Heart right ventricle (tissue), 16 donors: ENCODE results near the gene GADL1. TPM values are rescaled to one million over a fixed set of nuclear protein-coding genes. Genes with fewer than 3 reads are reported as not detected.

Experiments used
- ATAC-seq, 8 donors: fragments of 200-7000 bp; cut with Tn5 transposase; one replicate each; pipeline ENCODE4 v1.9.1; 2020; ENCODE audit warnings: mild to moderate bottlenecking in 8 of 8, moderate library complexity in 8 of 8, moderate number of reproducible peaks in 1 of 8
- DNase-seq, 2 donors: peaks; one replicate each; pipeline ENCODE4 v3.0.0-alpha.2; 2020
- H3K27ac ChIP-seq, 10 donors: fragments of 200-600 bp; sonication (generic) in 2 of 10; one replicate each; pipeline versions ENCODE4 v1.5.0 to v1.8.0; 2020 to 2022; ENCODE audit warnings: mild to moderate bottlenecking in 3 of 10
- H3K27me3 ChIP-seq, 7 donors: fragments of 200-600 bp; one replicate each; pipeline ENCODE4 v1.8.0; 2021 to 2022; ENCODE audit warnings: mild to moderate bottlenecking in 2 of 7
- H3K36me3 ChIP-seq, 9 donors: fragments of 200-600 bp; sonication (generic) in 1 of 9; one replicate each; pipeline versions ENCODE4 v1.5.0 to v1.8.0; 2020 to 2022; ENCODE audit warnings: mild to moderate bottlenecking in 2 of 9
- H3K4me1 ChIP-seq, 9 donors: fragments of 200-600 bp; sonication (generic) in 1 of 9; one replicate each; pipeline versions ENCODE4 v1.5.0 to v1.8.0; 2020 to 2022; ENCODE audit warnings: mild to moderate bottlenecking in 4 of 9
- H3K4me3 ChIP-seq, 10 donors: fragments of 200-600 bp; sonication (generic) in 2 of 10; one replicate each; pipeline versions ENCODE4 v1.5.0 to v1.8.0; 2020 to 2022; ENCODE audit warnings: mild to moderate bottlenecking in 7 of 10, moderate library complexity in 2 of 10
- H3K9me3 ChIP-seq, 11 donors: fragments of 200-600 bp in 10 of 11; sonication (generic) in 2 of 11; one replicate each; pipeline versions ENCODE4 v1.5.0 to v1.8.0; 2013 to 2022; ENCODE audit warnings: mild to moderate bottlenecking in 2 of 11, control low read depth in 1 of 11, moderate library complexity in 1 of 11
- WGBS, 2 donors: extraction: QIAGEN DNeasy Blood & Tissue Kit; methylation state at CpG; one replicate each; pipeline ENCODE4 v1.1.7; 2013; ENCODE audit warnings: inconsistent platforms in 1 of 2; 5-methylcytosine and 5-hydroxymethylcytosine counted together
- intact Hi-C, 10 donors: fragments of 100-400 bp; cut with DNase I; formaldehyde crosslinking; loops; one replicate each; pipeline versions ENCODE4 v1.11.1 to v1.14.2; 2022
- polyA plus RNA-seq, 2 donors: library from polyadenylated mRNA; stranded (reverse); fragments of 200-250 nt; gene quantifications; one replicate each; pipeline ENCODE4 v1.2.3, GENCODE V29; 2013
- total RNA-seq, 10 donors: library from RNA; stranded (reverse); fragmentation: NEBNext Ultra II Directional in 3 of 10; extraction: Animal tissue kit (Norgen Biotek cat#: 25700) in 3 of 10; gene quantifications; one replicate each; pipeline versions ENCODE4 v1.2.1 to v1.2.4, GENCODE V29; 2021 to 2023
- TF ChIP-seq, protein P1 (sequence below), 9 donors: fragments of 200-600 bp; sonication (generic) in 2 of 9; IDR thresholded peaks; one replicate each; pipeline versions ENCODE4 v1.5.0 to v1.8.0; 2021 to 2022; ENCODE audit warnings: antibody characterized with exemption in 9 of 9, mild to moderate bottlenecking in 5 of 9, moderate library complexity in 1 of 9
- donor health status: Arrhythmogenic right ventricular cardiomyopathy.
- donor health status: ischemic (EF 13 %, LVEDD 7.1; RV severe dilation, severe dysfunction).
- donor health status: healthy with polysubstance abuse.
- donor health status: DM: no; HTN: yes; CAD: no.
- donor health status: DM: no; HTN: no; CAD: no.
- donor health status: ischemic (EF 25% LVEDD 6.9; RV normal size, moderate dysfunction).
- donor health status: ischemic (EF 25% LVEDD 5.7; RV mildly dilated, moderate dysfunction).
- donor health status: healthy.
- donor health status: DM: yes; HTN: yes; CAD: no.
- donor health status: Ischemic cardiomyopathy.
- donor health status: ischemic (EF 35%, LVEDD 5.7; RV mildly dilated, moderate dysfunction).
- donor health status: nonischemic (EF 11% LVEDD 7.7; RV severe dilation, severe dysfunction).
- donor health status: DM: yes; HTN: yes; CAD: no.
- donor health status: PGD.
- donor health status: ischemic (EF 29% LVEDD 5.4; RV normal size, mild dysfunction).
- donor health status: nonischemic (EF 23%, LVEDD 6.1; RV moderate dilation, normal function).

The GADL1 gene
- total and polyA plus RNA-seq, 12 donors: 0.12 to 1.6 (median 0.40) TPM; not detected in 4

DNA sequence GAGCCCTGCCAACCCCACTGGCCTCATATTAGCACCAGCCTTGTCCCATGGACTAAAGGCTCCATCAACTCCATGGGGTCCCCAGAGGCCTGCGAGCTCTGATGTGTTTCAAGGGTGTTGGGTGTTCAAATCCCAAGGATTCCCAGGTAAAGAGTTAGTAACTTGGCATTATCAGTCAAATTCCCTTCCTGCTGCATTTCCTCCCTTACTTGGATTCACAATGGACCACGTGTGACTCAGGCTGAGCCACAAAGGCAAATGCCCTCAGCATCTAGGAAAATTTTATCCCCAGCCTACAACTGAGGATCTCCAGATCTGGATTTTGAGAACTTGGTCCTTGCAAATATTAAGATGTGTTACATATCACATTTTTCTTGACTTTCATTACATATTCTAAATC, 58.8 kb downstream of the GADL1 start:
- H3K27me3 ChIP-seq: no peaks in the 10 kb centered on the region
- H3K4me3 ChIP-seq: no peak overlapping the region
- TF ChIP-seq, protein P1, sequence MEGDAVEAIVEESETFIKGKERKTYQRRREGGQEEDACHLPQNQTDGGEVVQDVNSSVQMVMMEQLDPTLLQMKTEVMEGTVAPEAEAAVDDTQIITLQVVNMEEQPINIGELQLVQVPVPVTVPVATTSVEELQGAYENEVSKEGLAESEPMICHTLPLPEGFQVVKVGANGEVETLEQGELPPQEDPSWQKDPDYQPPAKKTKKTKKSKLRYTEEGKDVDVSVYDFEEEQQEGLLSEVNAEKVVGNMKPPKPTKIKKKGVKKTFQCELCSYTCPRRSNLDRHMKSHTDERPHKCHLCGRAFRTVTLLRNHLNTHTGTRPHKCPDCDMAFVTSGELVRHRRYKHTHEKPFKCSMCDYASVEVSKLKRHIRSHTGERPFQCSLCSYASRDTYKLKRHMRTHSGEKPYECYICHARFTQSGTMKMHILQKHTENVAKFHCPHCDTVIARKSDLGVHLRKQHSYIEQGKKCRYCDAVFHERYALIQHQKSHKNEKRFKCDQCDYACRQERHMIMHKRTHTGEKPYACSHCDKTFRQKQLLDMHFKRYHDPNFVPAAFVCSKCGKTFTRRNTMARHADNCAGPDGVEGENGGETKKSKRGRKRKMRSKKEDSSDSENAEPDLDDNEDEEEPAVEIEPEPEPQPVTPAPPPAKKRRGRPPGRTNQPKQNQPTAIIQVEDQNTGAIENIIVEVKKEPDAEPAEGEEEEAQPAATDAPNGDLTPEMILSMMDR (IDR thresholded peaks at IDR 0.05): no peak
- no peak for DNase-seq
- no peaks in the 10 kb centered on the region for H3K4me1 ChIP-seq
- H3K27ac ChIP-seq: no peak overlapping the region
- ATAC-seq: no peak
- H3K9me3 ChIP-seq: no peaks in the 10 kb centered on the region
- intact Hi-C loops: no loop called here
- WGBS, 2 donors: 60 to 82% methylated on average over 2 of the region's 2 CpGs
- H3K36me3 ChIP-seq: no peaks in the 10 kb centered on the region

DNA sequence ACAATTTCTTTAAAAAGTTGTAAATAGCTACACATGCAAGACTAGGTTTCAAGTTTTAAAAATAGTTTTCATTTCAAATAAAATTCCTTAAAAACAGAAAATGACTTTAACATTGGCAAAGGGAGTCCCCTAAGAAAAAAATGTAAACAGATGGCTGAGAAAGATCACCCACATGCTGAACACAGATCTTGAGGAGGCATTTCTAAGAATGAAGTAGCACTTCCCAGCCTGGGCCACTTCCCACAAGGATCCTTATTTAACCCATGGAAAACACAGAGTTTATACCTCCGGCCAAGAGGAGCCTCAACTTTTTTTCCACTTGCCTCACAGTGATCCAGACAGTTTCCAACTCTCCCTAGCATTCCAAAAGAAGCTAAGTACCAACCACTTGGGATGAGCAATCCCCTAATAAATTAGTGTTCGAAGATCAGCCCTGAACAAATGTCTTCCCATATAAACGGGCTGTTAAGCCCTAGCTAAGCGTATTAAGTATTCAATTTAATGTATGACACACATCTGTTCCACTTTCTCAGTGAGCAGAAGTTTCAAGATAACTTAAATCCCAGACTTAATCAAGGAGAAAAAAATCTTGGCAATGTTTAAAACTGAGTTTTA, 61.4 kb downstream of the GADL1 start:
- Histone ChIP-seq H3K9me3 (no peaks in the 10 kb centered on the region), H3K4me3 (no peak overlapping the region), H3K27me3 (no peaks in the 10 kb centered on the region), H3K36me3 (no peaks in the 10 kb centered on the region), H3K27ac (no peak overlapping the region), H3K4me1 (peaks cover 0 to under 1% (median 0%) of the 10 kb centered on the region in 9 donors)
- 75 to 86% methylated on average over 4 of the region's 4 CpGs for WGBS, 2 donors
- intact Hi-C loops: no loop called here
- TF ChIP-seq, protein P1 (IDR thresholded peaks at IDR 0.05): no peak
- ATAC-seq (no peak), DNase-seq (no peak)

DNA sequence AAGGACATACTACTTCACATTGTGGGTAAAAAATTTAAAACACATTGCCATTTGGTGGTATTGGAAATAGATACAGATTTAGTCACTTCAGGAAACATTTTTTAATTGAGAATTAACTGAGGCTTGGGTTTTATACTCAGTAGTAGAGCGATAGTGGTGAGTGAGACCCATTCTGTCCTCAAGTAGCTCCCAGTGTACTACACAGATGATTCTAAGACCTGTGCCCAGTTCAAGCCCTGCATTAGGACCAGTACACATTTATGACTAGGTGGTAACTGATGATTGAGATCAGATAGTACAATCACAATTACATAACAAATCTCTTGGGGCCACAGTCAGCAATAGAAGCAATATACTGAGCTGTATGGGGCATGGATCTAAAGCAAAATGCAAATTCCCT, 67.4 kb downstream of the GADL1 start:
- no peaks in the 10 kb centered on the region for H3K27me3 ChIP-seq
- no peak overlapping the region for H3K4me3 ChIP-seq
- DNase-seq (no peak), ATAC-seq (peak in 4 of 8 donors; percentile 29 to 50 (median 48))
- WGBS, 2 donors: 97 to 98% methylated on average over 1 of the region's 1 CpG
- H3K36me3 ChIP-seq: no peaks in the 10 kb centered on the region
- TF ChIP-seq, protein P1 (IDR thresholded peaks at IDR 0.05): no peak
- peak overlapping the region in 6 of 10 donors; percentile 22 to 87 (median 80) for H3K27ac ChIP-seq
- no peaks in the 10 kb centered on the region for H3K9me3 ChIP-seq
- intact Hi-C loops: no loop called here
- H3K4me1 ChIP-seq: peaks cover 0 to 27% (median 10%) of the 10 kb centered on the region in 9 donors

DNA sequence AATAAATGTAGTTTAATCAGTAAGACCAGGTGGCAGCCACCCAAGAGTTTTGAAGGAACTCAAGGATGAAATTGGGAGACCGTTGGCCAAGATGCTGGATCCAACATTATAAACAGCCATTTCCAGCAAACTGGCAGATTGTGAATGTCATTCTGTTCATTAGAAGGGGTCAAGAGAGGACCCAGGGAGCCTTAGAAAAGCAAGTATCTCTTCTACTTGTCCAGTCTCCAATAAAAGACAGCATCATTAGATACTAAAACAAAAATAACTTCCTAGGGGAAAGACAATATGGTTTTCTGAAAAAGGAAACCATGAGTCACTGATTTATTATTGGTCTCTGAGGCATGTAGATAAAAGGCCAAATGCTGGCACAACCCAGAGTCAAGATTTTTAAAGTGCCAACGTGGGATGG, 67.9 kb downstream of the GADL1 start:
- intact Hi-C loops: no loop called here
- peaks cover 0 to 27% (median 10%) of the 10 kb centered on the region in 9 donors for H3K4me1 ChIP-seq
- H3K9me3 ChIP-seq: no peaks in the 10 kb centered on the region
- H3K4me3 ChIP-seq: no peak overlapping the region
- DNase-seq (peak in 1 of 2 donors; percentile 16), ATAC-seq (peak; percentile 63 to 97 (median 91))
- TF ChIP-seq, protein P1 (IDR thresholded peaks at IDR 0.05): no peak
- 13 to 18% methylated on average over 2 of the region's 2 CpGs for WGBS, 2 donors
- no peaks in the 10 kb centered on the region for H3K36me3 ChIP-seq
- no peaks in the 10 kb centered on the region for H3K27me3 ChIP-seq
- H3K27ac ChIP-seq: peak overlapping the region in 7 of 10 donors; percentile 22 to 87 (median 78)
